Small intestine (tissue), 7 donors: ENCODE measurements around the gene CMTR1. TPM values are rescaled to one million over a fixed set of nuclear protein-coding genes. Genes with fewer than 3 reads are reported as not detected.

Source experiments
- DNase-seq, 2 donors: peaks; one replicate each; pipeline versions ENCODE4 v3.0.0 to v3.0.0-alpha.2; 2013
- FAIRE-seq: peaks from 2 replicates; lab custom pipeline; 2012; peaks lifted over from hg19 to GRCh38; lab: Jason Lieb, UNC
- H3K27ac ChIP-seq, 3 donors: one replicate each; pipeline ENCODE4 v1.5.1; 2013; ENCODE audit warnings: low read length in 2 of 3, mild to moderate bottlenecking in 2 of 3, control low read depth in 1 of 3, inconsistent platforms in 1 of 3, low read depth in 1 of 3, moderate library complexity in 1 of 3
- H3K27me3 ChIP-seq, 3 donors: one replicate each; pipeline ENCODE4 v1.6.1; 2013; ENCODE audit warnings: low read length in 3 of 3, inconsistent platforms in 1 of 3; ENCODE audit not compliant: control insufficient read depth in 3 of 3, insufficient read depth in 3 of 3
- H3K36me3 ChIP-seq, 3 donors: one replicate each; pipeline ENCODE4 v1.6.1; 2013; ENCODE audit warnings: low read length in 3 of 3, inconsistent platforms in 1 of 3, low read depth in 1 of 3, mild to moderate bottlenecking in 1 of 3, moderate library complexity in 1 of 3; ENCODE audit not compliant: control insufficient read depth in 3 of 3, insufficient read depth in 2 of 3
- H3K4me1 ChIP-seq, 3 donors: one replicate each; pipeline ENCODE4 v1.6.1; 2013; ENCODE audit warnings: low read length in 2 of 3, inconsistent platforms in 1 of 3, low read depth in 1 of 3, mild to moderate bottlenecking in 1 of 3, moderate library complexity in 1 of 3; ENCODE audit not compliant: control insufficient read depth in 3 of 3, insufficient read depth in 2 of 3
- H3K4me3 ChIP-seq, 3 donors: one replicate each; pipeline ENCODE4 v1.5.1; 2013; ENCODE audit warnings: low read length in 3 of 3, control low read depth in 1 of 3, inconsistent platforms in 1 of 3, low read depth in 1 of 3, mild to moderate bottlenecking in 1 of 3, moderate library complexity in 1 of 3
- H3K9me3 ChIP-seq, 2 donors: one replicate each; pipeline ENCODE4 v1.6.1; 2013; ENCODE audit warnings: low read depth in 1 of 2, low read length in 1 of 2; ENCODE audit not compliant: control insufficient read depth in 2 of 2, insufficient read depth in 1 of 2
- WGBS, 3 donors: extraction: QIAGEN DNeasy Blood & Tissue Kit; methylation state at CpG; one replicate each; pipeline ENCODE4 v1.1.7; 2013; 5-methylcytosine and 5-hydroxymethylcytosine counted together
- polyA plus RNA-seq, 4 donors: library from polyadenylated mRNA; stranded (reverse) in 3 of 4; unstranded in 1 of 4; fragments of 200-250 nt in 3 of 4; fragments of 120-200 nt in 1 of 4; gene quantifications; one replicate each; pipeline versions ENCODE4 v1.2.1 to v1.2.3, GENCODE V29; 2013
- donor health status: healthy with polysubstance abuse.
- donor health status: control.
- donor health status: control.
- donor health status: Bipolar disorder and iron deficiency.
- donor health status: healthy.

The CMTR1 gene
- polyA plus RNA-seq, 4 donors: 10.8 to 28.7 (median 14.9) TPM

GRCh38 chr6:37426058-37426944, 6.7 kb upstream of the CMTR1 start:
- no peaks in the 10 kb centered on the region for H3K4me1 ChIP-seq
- H3K9me3 ChIP-seq: peaks cover 0 to 4% of the 10 kb centered on the region in 2 donors
- H3K36me3 ChIP-seq: no peaks in the 10 kb centered on the region
- H3K27ac ChIP-seq: no peak overlapping the region
- no peak for DNase-seq
- H3K4me3 ChIP-seq: no peak overlapping the region
- H3K27me3 ChIP-seq: no peaks in the 10 kb centered on the region
- no peak for FAIRE-seq
- 50 to 70% (median 63%) methylated on average over 4 of the region's 4 CpGs for WGBS, 3 donors

- DNase-seq: peak; percentile 22 to 73
- FAIRE-seq: no peak
- WGBS, 3 donors: 65 to 72% (median 68%) methylated on average over 6 of the region's 6 CpGs
These were observed 6.0 kb upstream of the CMTR1 start for GRCh38 chr6:37426945-37427510.

GRCh38 chr6:37429352-37429750, 3.7 kb upstream of the CMTR1 start:
- no peak for DNase-seq
- H3K27me3 ChIP-seq: no peaks in the 10 kb centered on the region
- peaks cover 0 to 3% of the 10 kb centered on the region in 2 donors for H3K9me3 ChIP-seq
- H3K36me3 ChIP-seq: no peaks in the 10 kb centered on the region
- no peak overlapping the region for H3K27ac ChIP-seq
- 66 to 90% (median 87%) methylated on average over 2 of the region's 2 CpGs for WGBS, 3 donors
- H3K4me1 ChIP-seq: peaks cover 0 to 3% (median 2%) of the 10 kb centered on the region in 3 donors
- no peak for FAIRE-seq
- H3K4me3 ChIP-seq: no peak overlapping the region

More at GRCh38 chr6:37426945-37427510, 6.0 kb upstream of the CMTR1 start:
- Histone ChIP-seq H3K27ac (peak overlapping the region in 1 of 3 donors; percentile 48), H3K36me3 (no peaks in the 10 kb centered on the region), H3K4me1 (no peaks in the 10 kb centered on the region), H3K9me3 (peaks cover 0 to 4% of the 10 kb centered on the region in 2 donors), H3K27me3 (no peaks in the 10 kb centered on the region), H3K4me3 (no peak overlapping the region)

GRCh38 chr6:37432590-37432915, 468 bp upstream of the CMTR1 start:
- FAIRE-seq: no peak

GRCh38 chr6:37433657-37434271, 743 bp downstream of the CMTR1 start:
- FAIRE-seq (no peak), DNase-seq (peak; percentile 35 to 45)
- 2 to 5% (median 3%) methylated on average over 13 of the region's 13 CpGs for WGBS, 3 donors
- peak overlapping the region; percentile 64 to 93 (median 90) for H3K27ac ChIP-seq
- H3K4me1 ChIP-seq: peaks cover 0 to 3% (median 2%) of the 10 kb centered on the region in 3 donors
- peaks cover 2 to 17% (median 4%) of the 10 kb centered on the region in 3 donors for H3K36me3 ChIP-seq
- H3K4me3 ChIP-seq: peak overlapping the region; percentile 69 to 87 (median 83)
- H3K9me3 ChIP-seq: no peaks in the 10 kb centered on the region
- H3K27me3 ChIP-seq: no peaks in the 10 kb centered on the region

More at GRCh38 chr6:37432590-37432915, 468 bp upstream of the CMTR1 start:
- H3K9me3 ChIP-seq: no peaks in the 10 kb centered on the region
- peaks cover 0 to 3% (median 2%) of the 10 kb centered on the region in 3 donors for H3K4me1 ChIP-seq
- peaks cover 0 to 12% (median 2%) of the 10 kb centered on the region in 3 donors for H3K36me3 ChIP-seq
- no peak for DNase-seq
- H3K4me3 ChIP-seq: peak overlapping the region; percentile 69 to 87 (median 83)
- WGBS, 3 donors: 8 to 12% (median 9%) methylated on average over 7 of the region's 7 CpGs
- no peaks in the 10 kb centered on the region for H3K27me3 ChIP-seq
- peak overlapping the region; percentile 64 to 93 (median 90) for H3K27ac ChIP-seq

GRCh38 chr6:37435373-37435772, 2.4 kb downstream of the CMTR1 start:
- no peak overlapping the region for H3K27ac ChIP-seq
- H3K27me3 ChIP-seq: no peaks in the 10 kb centered on the region
- no peak for FAIRE-seq
- WGBS, 3 donors: 78 to 81% (median 80%) methylated on average over 4 of the region's 4 CpGs
- DNase-seq: no peak
- no peak overlapping the region for H3K4me3 ChIP-seq
- peaks cover 3 to 23% (median 4%) of the 10 kb centered on the region in 3 donors for H3K36me3 ChIP-seq
- H3K4me1 ChIP-seq: peaks cover 0 to 3% (median 2%) of the 10 kb centered on the region in 3 donors
- no peaks in the 10 kb centered on the region for H3K9me3 ChIP-seq

GRCh38 chr6:37435816-37436215, 2.8 kb downstream of the CMTR1 start:
- WGBS, 3 donors: 85 to 90% (median 86%) methylated on average over 5 of the region's 5 CpGs
- Histone ChIP-seq H3K27me3 (no peaks in the 10 kb centered on the region), H3K27ac (no peak overlapping the region), H3K9me3 (no peaks in the 10 kb centered on the region), H3K36me3 (peaks cover 3 to 25% (median 6%) of the 10 kb centered on the region in 3 donors), H3K4me3 (no peak overlapping the region), H3K4me1 (peaks cover 0 to 3% (median 2%) of the 10 kb centered on the region in 3 donors)
- FAIRE-seq (no peak), DNase-seq (no peak)

- Histone ChIP-seq H3K27ac (no peak overlapping the region), H3K27me3 (no peaks in the 10 kb centered on the region), H3K4me3 (no peak overlapping the region), H3K4me1 (peaks cover 0 to 2% (median 0%) of the 10 kb centered on the region in 3 donors), H3K36me3 (peaks cover 6 to 33% (median 9%) of the 10 kb centered on the region in 3 donors), H3K9me3 (no peaks in the 10 kb centered on the region)
- FAIRE-seq: no peak
- no peak for DNase-seq
- 30 to 66% (median 65%) methylated on average over 1 of the region's 1 CpG for WGBS, 3 donors
These were observed 5.9 kb downstream of the CMTR1 start for GRCh38 chr6:37438930-37439329.
